ENCODE results near the gene HK2. TPM values are rescaled to one million over a fixed set of nuclear protein-coding genes. Genes with fewer than 3 reads are reported as not detected.
"Not testable (repeated sequence)": the region's sequence is repeated elsewhere in the genome, so short reads cannot be mapped to it uniquely, and the experiment has no call there.

The HK2 gene
- total RNA-seq, 1 donor from 2014 or later = 15.7 TPM

GRCh38 chr2:74887960-74888700 lies 54.2 kb downstream of the HK2 start:
- ATAC-seq (no peak), DNase-seq (ENCODE audit: low spot score) (no peak)
- intact Hi-C loops (cut with DNase I) = no loop called here

- intact Hi-C loops (cut with DNase I) = no loop called here
Observed at GRCh38 chr2:74889159-74889558, 55.2 kb downstream of the HK2 start.

GRCh38 chr2:74890711-74891110 lies 56.8 kb downstream of the HK2 start:
- ATAC-seq = no peak
- no peak for DNase-seq (ENCODE audit: low spot score)
- intact Hi-C loops (cut with DNase I) = no loop called here

More at GRCh38 chr2:74889159-74889558, 55.2 kb downstream of the HK2 start:
- no peak for DNase-seq (ENCODE audit: low spot score)
- no peak for ATAC-seq

GRCh38 chr2:74891136-74891764 lies 57.3 kb downstream of the HK2 start:
- intact Hi-C loops (cut with DNase I) = no loop called here
- DNase-seq (ENCODE audit: low spot score) (no peak), ATAC-seq (no peak)

GRCh38 chr2:74891816-74892215 lies 57.9 kb downstream of the HK2 start:
- ATAC-seq; DNase-seq (ENCODE audit: low spot score); intact Hi-C loops (cut with DNase I): not testable (repeated sequence)

GRCh38 chr2:74892609-74893008 lies 58.7 kb downstream of the HK2 start:
- ATAC-seq = no peak
- intact Hi-C loops (cut with DNase I) = no loop called here
- DNase-seq (ENCODE audit: low spot score) = no peak

- ATAC-seq (no peak), DNase-seq (ENCODE audit: low spot score) (no peak)
- intact Hi-C loops (cut with DNase I) = no loop called here
Observed at GRCh38 chr2:74893332-74893731, 59.4 kb downstream of the HK2 start.

- ATAC-seq (no peak), DNase-seq (ENCODE audit: low spot score) (no peak)
- intact Hi-C loops (cut with DNase I) = no loop called here
Observed at GRCh38 chr2:74894272-74894981, 60.5 kb downstream of the HK2 start.

GRCh38 chr2:74895001-74895400 lies 61.1 kb downstream of the HK2 start:
- no peak for DNase-seq (ENCODE audit: low spot score)
- intact Hi-C loops (cut with DNase I) = no loop called here
- ATAC-seq = no peak

GRCh38 chr2:74896232-74896631 lies 62.3 kb downstream of the HK2 start:
- no peak for DNase-seq (ENCODE audit: low spot score)

GRCh38 chr2:74900225-74900624 lies 66.3 kb downstream of the HK2 start:
- ATAC-seq; intact Hi-C loops (cut with DNase I): not testable (repeated sequence)

More at GRCh38 chr2:74896232-74896631, 62.3 kb downstream of the HK2 start:
- no peak for ATAC-seq
- intact Hi-C loops (cut with DNase I) = no loop called here

GRCh38 chr2:74902281-74902860 lies 68.4 kb downstream of the HK2 start:
- no peak for DNase-seq (ENCODE audit: low spot score)
- ATAC-seq = peak; percentile 53
- intact Hi-C loops (cut with DNase I) = no loop called here

More at GRCh38 chr2:74900225-74900624, 66.3 kb downstream of the HK2 start:
- not testable (repeated sequence) for DNase-seq (ENCODE audit: low spot score)

- DNase-seq (ENCODE audit: low spot score) (no peak), ATAC-seq (no peak)
- intact Hi-C loops (cut with DNase I) = no loop called here
Observed at GRCh38 chr2:74906395-74906794, 72.5 kb downstream of the HK2 start.

- intact Hi-C loops (cut with DNase I) = not testable (repeated sequence)
Observed at GRCh38 chr2:74907560-74907959, 73.6 kb downstream of the HK2 start.

GRCh38 chr2:74908748-74909444 lies 75.0 kb downstream of the HK2 start:
- intact Hi-C loops (cut with DNase I) = no loop called here
- no peak for ATAC-seq
- DNase-seq (ENCODE audit: low spot score) = no peak

More at GRCh38 chr2:74907560-74907959, 73.6 kb downstream of the HK2 start:
- not testable (repeated sequence) for ATAC-seq; DNase-seq (ENCODE audit: low spot score)

GRCh38 chr2:74910245-74910644 lies 76.3 kb downstream of the HK2 start:
- intact Hi-C loops (cut with DNase I) = no loop called here
- no peak for DNase-seq (ENCODE audit: low spot score)
- ATAC-seq = no peak

- DNase-seq (ENCODE audit: low spot score) (no peak), ATAC-seq (no peak)
- intact Hi-C loops (cut with DNase I) = no loop called here
Observed at GRCh38 chr2:74911061-74911460, 77.1 kb downstream of the HK2 start.

GRCh38 chr2:74915743-74916142 lies 81.8 kb downstream of the HK2 start:
- no peak for ATAC-seq
- intact Hi-C loops (cut with DNase I) = no loop called here

GRCh38 chr2:74916394-74916793 lies 82.5 kb downstream of the HK2 start:
- DNase-seq (ENCODE audit: low spot score) (no peak), ATAC-seq (no peak)
- intact Hi-C loops (cut with DNase I) = no loop called here

More at GRCh38 chr2:74915743-74916142, 81.8 kb downstream of the HK2 start:
- DNase-seq (ENCODE audit: low spot score) = no peak
